Skeletal muscle cell (primary cell): ENCODE results near the gene TNIK.
"Not testable (repeated sequence)": the region's sequence is repeated elsewhere in the genome, so short reads cannot be mapped to it uniquely, and the experiment has no call there.

Experiments used
- DNase-seq: peaks from one replicate; pipeline ENCODE4 v3.0.0-alpha.2; 2010; ENCODE audit warnings: low read depth
- H3K4me3 ChIP-seq: 2 replicates; pipeline ENCODE4 v1.5.1; 2011; ENCODE audit warnings: low read depth, mild to moderate bottlenecking, control low read depth, low read length, moderate library complexity

TNIK gene

DNA sequence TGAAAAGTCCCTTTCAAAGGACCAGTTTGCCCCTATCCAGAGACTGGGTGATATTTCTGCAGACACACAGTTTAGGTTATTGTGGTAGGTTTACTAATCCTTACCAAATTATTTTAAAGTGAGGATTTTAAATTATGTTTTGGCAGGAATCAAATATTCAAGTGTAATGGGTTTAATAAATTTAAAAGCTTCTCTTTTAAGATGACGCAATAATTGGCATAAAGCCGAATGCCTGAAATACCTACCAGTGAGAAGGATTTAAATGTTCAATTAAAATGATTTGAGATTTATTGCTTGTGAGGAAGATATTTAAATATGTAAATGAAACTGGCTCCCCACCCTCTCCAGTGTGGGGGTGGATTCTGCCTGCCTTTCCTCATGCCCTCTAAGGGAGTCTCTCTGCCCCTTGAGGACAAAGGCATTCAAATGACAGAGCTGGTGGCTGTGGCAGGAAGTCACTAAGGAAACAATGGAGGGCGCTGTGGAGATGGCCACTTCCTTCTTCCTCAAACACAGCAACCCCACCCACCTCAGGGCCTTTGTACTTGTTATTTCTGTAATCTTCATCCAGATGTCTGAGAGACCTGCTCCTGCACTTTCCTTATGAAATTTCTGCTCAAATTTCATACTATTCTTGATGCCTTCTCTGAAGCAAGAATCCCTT lies 131.7 kb downstream of the TNIK start:
- H3K4me3 ChIP-seq = no peak overlapping the region
- DNase-seq = no peak

DNA sequence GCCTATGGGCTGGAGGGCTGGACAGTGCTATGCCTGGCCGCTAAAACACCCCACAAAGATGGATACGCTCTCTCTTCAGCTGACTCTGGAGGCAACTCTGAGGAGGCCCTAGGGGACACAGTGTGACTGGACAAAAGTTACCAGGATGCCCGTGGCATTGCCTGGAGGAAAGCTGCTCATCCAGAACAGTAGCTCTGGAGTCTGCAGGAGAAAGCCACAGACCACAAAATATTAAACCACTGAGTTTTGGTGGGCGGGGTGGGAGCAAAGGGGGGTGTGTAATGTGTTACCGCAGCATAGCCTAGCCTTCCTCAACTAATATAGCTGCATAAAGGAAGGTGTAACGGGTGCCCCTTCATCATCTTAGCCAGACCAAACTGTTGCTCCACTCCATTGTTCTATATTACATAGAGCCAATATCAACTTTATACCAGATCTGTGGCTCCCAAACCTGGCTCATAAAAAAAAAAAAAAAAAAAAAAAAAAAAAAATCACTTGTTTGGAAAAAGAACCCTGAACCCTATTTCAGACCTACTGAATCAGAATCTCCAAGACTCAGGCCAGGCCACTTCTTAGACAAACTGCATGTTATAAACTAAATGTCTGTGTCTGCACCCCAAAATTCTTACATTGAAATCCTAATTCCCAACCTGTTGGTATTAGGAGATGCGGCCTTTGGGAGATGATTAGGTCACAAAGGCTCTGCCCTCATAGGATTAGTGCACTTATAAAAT lies 132.6 kb downstream of the TNIK start:
- no peak for DNase-seq
- no peak overlapping the region for H3K4me3 ChIP-seq

DNA sequence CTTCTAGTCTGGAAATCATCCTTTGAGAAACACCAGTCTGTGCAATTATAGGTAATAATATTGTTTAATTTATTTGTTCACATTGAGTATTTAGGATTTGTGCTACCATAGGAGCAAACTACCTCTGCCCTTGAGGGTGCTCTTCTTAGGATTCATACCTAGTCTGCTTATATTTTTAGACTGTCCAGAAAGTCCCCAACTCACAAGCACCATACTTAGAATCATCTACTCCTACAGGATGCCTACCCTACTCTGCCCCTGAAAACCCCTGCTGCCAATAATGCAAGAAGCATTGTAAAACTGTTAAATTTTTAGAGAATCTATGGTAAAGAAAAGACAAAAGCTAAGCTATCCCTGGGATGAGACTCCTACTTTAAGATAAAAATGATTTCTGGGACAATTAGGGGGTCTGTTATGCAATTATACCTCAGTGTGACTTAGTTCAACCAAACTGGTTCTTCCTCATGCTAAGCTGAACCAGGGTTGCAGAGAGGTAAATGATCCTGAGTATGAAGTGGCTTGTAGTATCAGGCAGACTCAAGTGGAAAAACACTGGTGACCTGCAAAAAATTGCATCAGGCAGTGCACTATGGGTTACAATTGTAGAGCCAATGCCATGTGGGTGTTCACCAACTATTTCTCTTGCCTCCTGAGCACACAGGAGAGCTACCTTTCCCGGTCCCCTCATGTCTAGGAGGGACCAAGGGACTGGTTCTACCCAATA lies 133.3 kb downstream of the TNIK start:
- no peak overlapping the region for H3K4me3 ChIP-seq
- no peak for DNase-seq

DNA sequence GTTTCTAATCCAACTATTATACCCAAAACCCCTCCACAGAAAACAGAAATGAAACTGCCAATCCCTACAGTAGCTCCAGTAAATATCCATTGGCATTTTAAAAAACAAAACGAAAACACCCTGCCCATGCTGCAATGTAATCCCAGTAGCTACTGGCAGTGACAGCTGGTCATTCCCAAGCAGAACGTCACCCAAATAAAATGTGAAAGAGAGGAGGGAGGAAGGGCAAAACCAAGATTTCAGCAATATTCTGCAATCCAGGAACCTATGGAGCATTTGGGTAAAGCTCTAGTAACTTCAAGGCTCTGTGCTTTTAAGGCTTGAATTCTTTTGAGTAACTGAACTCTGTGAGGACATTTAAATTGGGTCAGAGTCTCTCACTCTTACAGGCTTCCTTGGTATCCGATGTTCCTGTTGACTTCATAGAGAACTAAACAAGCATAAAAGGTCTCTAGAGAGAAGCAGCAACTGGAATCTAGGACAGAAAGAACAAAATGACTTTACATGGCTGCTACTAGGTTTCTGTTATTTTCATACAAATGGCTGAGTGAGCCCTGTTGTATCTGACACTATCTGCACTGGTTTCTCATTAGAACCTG lies 136.2 kb downstream of the TNIK start:
- H3K4me3 ChIP-seq = no peak overlapping the region
- DNase-seq = peak; percentile 18

GRCh38 chr3:171321559-171322360 lies 138.4 kb downstream of the TNIK start:
- H3K4me3 ChIP-seq = no peak overlapping the region
- DNase-seq = no peak

DNA sequence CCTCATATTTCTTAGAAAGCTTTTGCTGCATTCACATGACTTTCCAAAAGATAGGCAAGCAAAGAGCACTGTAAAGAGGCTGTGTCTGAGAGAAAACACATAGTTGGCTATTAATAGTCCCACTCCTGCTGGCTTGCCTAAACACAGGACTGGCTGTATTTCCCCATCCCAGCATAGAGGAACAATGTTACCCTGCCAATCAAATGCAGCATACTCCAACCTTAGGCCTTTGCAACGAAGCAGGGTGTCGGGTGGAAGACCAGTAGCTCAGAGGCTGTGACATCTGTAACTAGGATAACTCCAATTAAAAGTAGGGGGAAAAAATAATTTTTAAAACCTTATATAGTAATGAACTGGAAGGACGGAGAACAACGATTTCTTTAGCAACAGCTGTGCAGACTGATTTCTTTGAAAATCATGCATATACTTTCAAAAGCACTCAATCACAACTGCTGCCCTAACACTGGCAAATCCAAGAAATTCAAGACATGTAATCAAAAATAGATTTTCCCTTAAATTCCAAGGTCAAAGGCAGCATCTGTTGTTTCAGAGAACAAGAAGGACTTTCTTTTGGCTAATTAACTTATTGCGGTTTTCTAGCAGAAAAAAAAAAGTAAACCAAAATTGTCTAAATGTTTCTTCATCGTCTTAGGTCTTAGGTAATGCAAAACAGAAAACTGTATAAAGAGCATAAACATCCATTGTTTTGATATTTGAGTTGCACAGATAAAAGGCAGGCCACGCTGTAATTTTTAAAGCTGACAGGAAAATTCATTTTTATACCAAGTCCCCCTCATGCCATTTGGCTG lies 139.3 kb downstream of the TNIK start:
- no peak for DNase-seq
- H3K4me3 ChIP-seq = no peak overlapping the region

GRCh38 chr3:171317171-171317570 lies 143.0 kb downstream of the TNIK start:
- no peak overlapping the region for H3K4me3 ChIP-seq
- DNase-seq = no peak

DNA sequence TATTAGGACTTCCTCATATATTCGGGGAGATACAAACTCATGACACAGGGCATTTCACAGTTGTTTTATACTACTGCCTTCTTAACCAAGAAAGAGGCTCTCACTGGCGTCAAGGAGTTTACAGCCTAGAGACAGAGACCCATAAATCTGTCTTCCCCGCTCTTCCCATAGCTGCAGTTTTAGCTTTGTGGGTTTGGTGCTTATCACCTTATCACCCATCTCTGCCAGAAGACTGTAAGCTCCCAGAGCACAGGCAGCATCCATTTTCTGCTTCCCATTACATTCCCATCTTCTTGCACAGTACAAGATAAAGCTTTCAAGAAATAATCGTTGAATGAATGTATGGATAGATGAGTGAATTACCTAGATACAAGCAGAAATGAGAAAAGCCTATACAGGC lies 144.3 kb downstream of the TNIK start:
- no peak for DNase-seq
- H3K4me3 ChIP-seq = no peak overlapping the region

DNA sequence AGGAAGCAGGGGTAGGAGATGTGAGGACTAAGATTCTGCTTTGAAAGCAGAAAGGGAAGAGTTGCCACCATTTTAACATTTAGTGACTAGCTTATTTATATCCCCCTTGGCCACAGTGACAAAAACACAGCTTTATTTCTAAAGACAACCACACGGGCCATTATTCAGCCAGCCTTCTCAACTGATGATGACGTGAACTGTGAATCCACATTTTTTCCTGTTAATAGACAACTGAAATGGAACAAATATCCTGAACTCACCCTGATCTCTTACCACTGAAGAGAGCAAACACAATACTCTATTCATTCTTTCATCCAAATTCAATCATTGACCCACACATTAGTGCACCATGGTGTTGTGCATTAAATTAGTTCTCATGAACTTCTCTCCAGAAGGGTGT lies 145.1 kb downstream of the TNIK start:
- H3K4me3 ChIP-seq = no peak overlapping the region

DNA sequence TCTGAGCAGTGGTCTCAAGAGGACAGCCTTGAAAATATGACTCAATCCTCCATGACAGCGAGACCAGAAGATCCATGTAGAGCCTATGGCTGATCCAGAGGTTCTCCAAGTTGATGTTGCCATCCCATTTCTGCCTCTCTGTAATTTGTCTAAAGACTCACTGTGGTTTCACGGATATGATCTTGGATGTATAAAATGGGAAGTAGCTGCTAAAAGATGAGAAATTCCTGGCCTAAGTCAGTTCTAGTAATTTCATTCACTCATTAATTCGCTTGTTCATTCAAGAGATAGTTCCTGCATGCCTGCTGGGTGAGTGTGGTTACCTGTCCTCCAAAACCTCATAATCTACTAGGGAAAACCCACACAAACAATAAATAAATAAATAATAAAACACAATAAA lies 145.9 kb downstream of the TNIK start:
- no peak for DNase-seq
- no peak overlapping the region for H3K4me3 ChIP-seq

More for the DNA sequence above, 145.1 kb downstream of the TNIK start:
- no peak for DNase-seq

DNA sequence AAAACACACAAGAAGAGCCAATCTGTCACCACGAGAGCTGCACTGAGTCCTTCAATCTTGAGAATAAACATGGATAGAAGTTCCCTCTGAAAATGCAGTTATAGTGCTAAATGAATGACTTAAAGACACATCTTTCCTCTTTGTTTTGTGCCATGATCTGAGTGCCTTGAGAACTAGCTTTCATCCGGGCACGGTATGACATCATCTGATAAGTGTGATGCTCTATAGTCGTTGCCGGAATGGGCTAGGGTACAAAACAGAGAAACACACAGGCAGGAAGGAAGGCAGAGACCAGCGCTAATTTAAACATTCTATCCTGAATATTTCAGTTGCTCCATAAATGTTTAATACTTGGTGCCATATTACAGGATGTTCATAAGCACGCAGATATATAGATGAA lies 146.5 kb downstream of the TNIK start:
- DNase-seq = no peak
- H3K4me3 ChIP-seq = no peak overlapping the region

- DNase-seq = no peak
Measured at GRCh38 chr3:171312741-171313140, 147.5 kb downstream of the TNIK start.

DNA sequence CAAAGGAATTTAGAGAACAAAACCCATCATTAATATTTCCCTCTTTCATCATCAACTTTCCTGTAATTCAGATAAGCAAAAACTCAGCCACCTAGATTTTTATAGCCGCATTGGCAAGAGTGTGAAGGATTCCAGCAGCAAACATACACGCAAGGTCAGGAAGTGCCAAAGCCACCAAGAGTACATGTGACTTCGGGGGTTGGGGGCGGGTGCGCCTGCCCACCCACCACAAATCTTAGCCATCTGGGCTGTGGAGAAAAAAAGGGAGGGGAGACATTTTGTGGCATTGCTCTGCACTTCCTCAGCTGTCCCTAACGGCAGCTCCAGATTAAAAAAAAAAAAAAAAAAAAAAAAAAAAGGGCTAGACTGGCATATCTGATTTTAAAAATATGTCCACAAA lies 148.4 kb downstream of the TNIK start:
- no peak overlapping the region for H3K4me3 ChIP-seq
- DNase-seq = no peak

More at GRCh38 chr3:171312741-171313140, 147.5 kb downstream of the TNIK start:
- no peak overlapping the region for H3K4me3 ChIP-seq

DNA sequence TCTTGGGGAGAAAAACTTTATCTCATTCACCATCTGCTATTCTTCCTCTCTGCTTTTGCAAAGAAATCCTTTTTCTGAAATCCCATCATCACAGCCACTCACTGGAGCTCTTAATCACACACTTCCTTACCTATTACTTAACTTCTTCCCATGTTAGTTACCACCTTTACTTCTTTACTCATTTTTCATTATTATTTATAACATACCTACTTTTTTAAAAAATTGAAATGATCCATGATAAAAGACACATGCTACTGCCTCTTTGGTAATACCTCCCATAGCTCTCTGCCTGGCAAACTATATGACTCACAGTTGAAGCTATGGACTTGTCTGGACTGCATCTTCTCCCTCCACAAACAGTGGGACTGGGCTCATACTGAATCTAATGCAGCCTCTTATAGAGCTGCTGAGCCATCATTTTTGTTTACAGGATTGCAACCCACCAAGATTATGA lies 150.3 kb downstream of the TNIK start:
- H3K4me3 ChIP-seq = no peak overlapping the region
- DNase-seq = no peak

DNA sequence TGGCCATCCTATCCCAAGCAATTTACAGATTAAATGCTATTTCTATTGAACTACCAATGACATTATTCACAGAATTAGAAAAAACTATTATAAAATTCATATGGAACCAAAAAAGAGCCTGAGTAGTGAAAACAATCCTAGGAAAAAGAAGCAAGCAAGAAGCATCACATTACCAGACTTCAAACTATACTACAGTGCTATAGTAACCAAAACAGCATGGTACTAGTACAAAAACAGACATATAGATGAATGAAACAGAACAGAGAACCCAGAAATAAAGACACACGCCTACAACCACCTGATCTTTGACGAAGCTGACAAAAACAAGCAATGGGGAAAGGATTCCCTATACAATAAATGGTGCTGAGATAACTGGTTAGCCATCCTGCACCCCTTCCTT lies 152.2 kb downstream of the TNIK start:
- no peak for DNase-seq
- H3K4me3 ChIP-seq = no peak overlapping the region

GRCh38 chr3:171307046-171307585 lies 153.1 kb downstream of the TNIK start:
- DNase-seq = no peak
- H3K4me3 ChIP-seq = no peak overlapping the region

GRCh38 chr3:171306631-171307030 lies 153.6 kb downstream of the TNIK start:
- peak; percentile 92 for DNase-seq
- H3K4me3 ChIP-seq = no peak overlapping the region

DNA sequence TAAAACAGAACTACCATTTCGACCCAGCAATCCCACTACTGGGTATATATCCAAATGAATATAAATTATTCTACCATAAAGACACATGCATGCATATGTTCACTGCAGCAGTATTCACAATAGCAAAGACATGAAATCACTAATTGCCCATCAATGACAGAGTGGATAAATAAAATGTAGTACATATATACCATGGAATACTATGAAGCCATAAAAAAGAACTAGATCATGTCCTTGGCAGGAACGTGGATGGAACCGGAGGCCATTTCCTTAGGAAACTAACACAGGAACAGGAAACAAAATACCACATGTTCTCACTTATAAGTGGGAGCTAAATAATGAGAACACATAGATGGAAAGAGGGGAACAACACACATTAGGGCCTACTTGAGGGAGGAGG lies 154.4 kb downstream of the TNIK start:
- DNase-seq, H3K4me3 ChIP-seq: not testable (repeated sequence)
